Activated CD4-positive, CD25-positive, alpha-beta regulatory T cell treated with anti-CD3 and anti-CD28 coated beads, Interleukin-2, amount 50 U/mL, for 16 hours (primary cell): Measurements from ENCODE around the gene ELL2.
A peak's percentile ranks its signal among the peaks of the same experiment; 100 is the strongest.
"Not testable (repeated sequence)": the region's sequence is repeated elsewhere in the genome, so short reads cannot be mapped to it uniquely, and the experiment has no call there.

Experiments
- DNase-seq: peaks from one replicate; pipeline ENCODE4 v3.0.0-alpha.2; 2020; ENCODE audit warnings: low read depth, low spot score

ELL2 gene

DNA sequence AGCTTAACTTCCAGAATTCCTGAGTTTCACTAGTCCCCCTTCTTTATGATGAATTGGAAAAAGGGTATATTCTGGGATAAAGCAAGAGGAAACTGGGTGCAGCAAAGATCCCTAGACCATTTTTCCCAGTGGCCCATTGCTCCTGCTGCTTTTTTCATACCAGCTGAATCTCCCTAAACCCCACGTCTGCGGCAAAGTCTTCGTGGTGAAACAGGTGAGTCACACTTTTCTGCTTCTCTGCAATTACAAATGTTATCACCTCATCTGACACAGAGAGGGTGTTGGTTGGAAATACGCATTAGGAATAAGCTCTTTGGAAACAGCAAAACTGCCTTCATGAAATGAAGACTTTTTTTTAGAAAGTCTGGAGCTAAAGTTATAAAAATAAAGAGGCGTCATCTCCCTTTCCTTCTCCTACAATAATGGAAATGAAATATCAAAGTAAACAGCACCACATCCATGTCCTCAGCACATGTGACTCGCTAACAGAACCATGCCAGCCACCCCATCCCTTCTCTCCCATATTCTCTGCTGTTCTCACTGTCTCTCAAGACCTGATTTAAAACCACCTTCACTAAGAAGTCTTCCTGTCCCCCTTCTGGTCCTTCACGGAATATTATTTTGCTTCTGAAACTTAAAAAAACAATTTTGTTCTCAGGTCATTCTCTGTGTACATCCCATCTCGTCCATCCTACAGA is 99.6 kb downstream of the ELL2 start:
- no peak for DNase-seq

DNA sequence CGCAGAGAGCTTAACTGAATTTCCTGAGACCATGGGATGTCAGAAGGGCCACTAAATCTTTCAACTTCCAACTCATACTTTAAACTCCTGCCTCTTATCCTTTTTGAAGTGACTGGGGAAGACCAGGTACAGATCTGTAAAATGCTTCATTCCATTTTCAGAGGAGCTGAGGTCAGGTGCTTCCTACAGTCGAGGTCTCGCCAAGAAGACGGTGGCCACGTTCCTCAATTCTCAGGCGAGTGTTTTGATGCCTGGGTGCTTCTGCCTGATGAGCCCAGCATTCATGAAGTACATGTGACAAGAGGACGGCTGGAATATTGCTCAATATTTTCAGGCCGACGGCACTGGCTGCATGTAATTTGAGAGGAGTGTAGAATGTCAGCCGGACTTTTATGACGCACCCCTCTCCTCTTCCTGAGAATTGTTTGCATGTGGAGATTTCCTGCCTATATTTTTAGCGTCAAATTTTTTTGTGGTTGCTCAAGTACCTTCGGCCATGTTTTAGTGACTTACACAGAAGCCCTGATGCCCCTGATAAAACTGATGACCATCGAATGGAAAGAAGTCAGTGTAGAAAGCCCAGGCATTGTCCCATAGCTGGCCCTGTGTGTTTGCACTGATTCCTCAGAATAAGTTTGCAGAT is 100.3 kb downstream of the ELL2 start:
- no peak for DNase-seq

DNA sequence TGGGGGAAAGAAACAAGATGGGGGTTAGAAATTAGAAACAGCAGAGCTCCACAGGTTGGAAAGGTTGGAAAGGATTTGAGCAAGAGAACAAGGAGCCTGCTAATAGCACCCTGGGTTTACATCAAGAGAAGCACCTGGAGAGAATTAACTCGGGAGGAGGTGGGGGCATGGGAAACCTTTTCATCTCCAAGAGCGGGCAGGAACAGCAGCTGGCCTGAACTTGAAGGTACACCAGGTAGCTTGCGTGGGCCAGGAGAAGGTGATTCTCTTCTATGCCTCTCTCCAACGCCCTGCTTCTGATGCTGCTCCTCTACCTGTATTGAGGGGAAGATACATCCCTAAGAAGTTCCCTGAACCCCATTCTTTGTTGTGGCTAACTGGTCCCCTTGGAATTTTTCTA is 102.0 kb downstream of the ELL2 start:
- no peak for DNase-seq

DNA sequence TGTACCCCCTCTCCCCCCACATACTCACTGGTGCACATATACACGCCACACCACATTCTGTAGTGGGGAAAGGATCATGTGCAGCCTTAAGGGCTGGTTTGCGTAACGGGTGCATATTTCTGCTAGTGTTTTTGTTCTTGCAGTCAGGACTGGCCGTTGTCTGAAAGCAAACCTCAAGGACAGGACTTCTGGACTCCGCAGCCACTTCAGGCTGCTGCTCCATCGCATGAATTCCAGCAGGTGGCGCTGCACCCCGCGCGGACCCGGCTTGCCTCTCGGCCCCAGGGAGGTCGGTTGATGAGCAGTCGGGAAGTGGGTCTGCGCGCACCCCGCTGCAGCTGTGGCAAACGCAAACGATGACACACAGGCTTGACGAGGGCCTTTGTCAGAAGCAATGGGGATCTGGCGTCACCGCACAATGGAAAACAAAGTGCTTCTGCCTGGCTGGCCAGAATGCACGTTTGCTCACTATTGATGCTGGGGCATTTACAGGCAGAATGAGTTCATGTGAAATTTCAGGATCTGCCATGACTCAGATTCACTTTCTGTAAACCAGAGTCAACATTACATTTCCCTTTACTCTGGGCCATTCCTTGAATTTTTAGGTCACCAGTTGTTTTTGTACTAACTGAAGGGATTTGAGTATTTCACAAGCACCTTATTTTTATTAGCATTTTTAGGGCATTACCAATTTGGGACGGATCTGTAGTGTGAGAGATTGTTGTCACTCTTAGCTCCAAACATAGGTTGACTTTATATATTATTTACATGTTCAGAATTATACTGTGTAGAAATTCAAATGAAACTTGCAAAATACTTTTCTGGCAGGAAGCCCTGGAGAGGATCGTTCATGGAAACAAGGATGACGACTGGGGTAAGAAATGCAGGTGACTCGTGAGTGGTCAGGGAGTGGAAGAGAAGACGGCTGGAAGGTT is 102.7 kb downstream of the ELL2 start:
- peak; percentile 76 for DNase-seq

DNA sequence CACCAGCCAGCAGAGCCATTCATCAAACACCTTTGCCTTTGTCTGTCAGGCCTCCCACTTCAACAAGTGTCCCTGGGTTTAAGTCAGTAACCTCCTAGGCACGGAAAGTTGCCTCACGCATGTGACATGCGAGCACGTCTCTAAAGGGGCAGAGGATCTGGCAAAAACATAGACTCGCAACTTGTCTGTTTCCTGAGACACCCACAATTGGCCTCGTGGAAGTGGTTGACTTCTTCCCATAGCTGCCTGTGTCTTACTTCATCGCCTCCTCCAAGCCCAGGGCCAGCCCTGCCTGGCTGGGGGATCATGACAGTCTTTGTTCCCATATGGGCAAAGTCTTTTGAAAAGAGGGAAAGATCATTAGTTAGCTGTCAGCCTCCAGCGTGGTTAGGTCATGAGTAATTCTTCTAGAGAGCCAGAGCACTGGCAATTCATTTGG is 103.6 kb downstream of the ELL2 start:
- DNase-seq, result no peak

DNA sequence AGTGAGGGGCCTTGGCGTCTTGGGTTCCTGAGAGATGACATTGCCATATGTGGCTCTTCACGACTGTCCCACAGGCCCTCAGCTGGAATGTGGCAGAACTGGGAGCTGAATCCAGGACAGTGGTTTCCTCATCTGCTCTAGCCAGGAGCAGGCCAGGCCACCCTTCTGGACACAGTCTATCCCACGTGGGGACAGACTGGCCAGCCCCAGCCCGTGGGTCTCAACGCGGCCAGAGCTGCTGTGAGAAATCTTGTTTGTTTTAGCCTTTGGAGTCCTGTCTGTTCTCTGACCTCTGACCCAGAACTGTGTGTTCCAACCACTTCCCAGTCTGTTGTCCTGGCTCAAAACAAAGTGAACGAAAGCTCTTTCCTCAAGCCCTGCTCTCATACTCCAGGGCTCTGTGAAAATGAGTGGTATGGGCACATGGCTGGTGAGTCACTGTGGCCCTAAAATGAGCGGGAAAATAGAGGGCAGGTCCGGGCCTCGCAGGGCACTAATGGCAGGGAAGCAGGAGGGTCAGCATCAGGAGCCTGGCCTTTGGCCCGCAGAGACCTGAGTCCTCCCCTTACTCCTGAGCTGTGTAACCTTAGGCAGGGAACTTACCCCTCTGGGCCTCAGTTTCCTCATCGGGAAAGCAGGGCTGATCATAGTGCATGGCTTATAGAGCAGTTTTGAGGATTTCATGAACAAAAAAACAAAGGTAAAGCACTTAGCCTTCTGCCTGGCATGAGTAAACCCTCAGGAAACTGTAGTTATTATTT is 104.3 kb downstream of the ELL2 start:
- no peak for DNase-seq

DNA sequence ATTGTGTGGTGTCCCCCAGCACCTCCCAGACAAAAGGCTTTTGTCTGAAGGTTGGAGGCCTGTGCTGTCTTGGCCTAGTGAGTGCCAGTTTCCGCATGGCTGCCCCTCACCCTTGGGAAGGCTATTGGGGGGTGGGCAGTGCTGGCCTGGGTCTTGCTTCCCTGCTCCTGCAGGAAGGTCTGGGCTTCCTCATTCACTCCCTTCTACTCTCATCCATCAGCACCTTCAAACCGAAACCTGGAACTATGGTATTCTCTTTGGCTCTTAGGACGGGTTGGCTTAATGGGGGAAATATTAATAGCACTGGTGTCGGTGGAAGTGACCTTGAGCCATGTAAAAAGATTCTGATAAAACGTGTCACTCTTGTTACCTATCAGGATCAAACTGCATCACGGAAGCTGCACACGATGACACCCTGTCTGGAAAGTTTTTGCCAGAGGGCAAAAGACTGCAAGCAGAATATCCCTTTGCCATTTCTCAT is 105.1 kb downstream of the ELL2 start:
- no peak for DNase-seq

DNA sequence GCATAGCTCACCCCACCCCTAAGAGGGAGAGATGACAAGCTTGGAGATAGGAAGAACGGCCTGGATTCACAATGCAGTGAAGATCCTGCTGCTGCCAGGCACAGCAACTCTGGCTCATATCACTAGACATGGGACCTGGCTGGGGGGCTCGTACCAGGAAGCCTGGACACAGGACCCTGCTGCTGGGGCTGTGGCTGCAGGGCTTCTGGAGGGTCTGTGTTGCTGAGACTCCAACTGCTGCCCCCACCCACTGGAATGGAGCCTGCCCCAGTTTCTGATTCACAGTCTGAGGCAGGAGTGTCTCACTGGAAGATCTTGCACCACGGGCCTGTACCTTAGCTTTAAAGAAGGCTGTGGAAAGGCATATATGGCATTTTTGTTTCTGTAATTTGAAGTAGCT is 108.2 kb downstream of the ELL2 start:
- DNase-seq, result no peak

DNA sequence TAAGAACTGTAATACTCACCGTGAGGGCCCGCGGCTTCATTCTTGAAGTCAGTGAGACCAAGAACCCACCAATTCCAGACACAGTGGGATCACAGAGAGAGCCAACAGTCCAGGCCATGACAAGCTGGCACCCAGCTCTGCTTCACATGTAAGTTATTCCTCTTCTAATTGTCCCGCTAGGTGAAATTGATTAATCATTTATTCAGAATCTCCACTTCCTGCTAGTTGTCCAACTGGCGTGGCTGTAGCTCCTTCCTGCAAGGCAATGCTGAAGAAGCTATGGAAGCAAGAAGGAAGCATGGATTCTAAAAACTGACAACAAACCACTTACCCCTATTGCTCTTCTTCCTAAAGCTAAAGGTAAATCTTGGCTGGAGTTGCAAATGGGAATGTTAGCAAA is 109.1 kb downstream of the ELL2 start:
- no peak for DNase-seq

DNA sequence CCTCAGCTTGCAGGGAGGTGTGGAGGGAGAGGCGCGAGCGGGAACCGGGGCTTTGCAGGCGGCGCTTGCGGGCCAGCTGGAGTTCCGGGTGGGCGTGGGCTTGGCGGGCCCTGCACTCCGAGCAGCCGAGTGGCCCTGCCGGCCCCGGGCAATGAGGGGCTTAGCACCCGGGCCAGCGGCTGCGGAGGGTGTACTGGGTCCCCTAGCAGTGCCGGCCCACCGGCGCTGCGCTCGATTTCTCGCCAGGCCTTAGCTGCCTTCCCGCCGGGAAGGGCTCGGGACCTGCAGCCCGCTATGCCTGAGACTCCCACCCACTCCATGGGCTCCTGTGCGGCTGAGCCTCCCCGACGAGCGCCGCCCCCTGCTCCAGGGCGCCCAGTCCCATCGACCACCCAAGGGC is 110.5 kb downstream of the ELL2 start:
- not testable (repeated sequence) for DNase-seq

DNA sequence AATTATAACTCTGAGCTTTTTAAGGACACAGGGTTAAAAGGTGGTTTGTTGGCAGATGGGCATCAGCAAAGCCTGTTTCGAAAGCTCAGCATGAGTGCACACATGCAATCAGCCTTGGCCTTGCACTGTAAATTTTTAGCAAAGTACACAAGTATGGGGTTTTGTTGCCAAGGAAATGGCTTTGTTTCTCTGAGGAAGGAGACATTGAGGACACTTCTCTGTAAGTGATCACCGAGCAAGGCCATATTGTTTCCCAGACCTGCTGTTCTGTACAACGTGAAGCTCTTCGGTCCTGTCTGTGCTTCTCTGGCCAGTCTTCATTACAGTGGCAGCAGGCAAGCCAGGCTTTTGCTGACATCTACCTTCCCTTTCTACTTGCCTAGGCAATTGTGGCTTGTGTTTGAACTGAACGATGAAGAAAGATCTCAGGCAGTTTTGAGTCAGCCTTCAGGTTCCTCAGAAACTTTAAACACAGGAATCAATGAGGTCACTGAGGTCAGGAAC is 111.2 kb downstream of the ELL2 start:
- no peak for DNase-seq

DNA sequence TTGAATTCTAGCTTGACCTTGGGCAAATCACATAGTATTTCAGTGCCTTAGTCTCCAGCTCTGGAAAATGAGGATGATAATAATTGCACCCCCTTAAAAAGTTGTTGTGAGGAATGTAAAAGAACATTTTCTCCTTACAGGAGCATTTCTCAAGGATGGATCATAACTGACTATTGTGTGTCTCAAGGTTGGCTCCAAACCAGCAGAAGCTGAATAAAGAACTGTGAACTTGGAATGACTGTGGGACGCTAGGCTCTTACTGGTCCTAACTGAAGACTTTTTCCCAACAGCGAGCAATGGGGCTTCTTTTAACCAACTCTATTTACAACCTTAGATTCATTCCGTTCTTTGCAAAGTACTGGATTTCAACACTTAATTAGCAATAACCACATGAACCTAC is 113.0 kb downstream of the ELL2 start:
- DNase-seq, result no peak

DNA sequence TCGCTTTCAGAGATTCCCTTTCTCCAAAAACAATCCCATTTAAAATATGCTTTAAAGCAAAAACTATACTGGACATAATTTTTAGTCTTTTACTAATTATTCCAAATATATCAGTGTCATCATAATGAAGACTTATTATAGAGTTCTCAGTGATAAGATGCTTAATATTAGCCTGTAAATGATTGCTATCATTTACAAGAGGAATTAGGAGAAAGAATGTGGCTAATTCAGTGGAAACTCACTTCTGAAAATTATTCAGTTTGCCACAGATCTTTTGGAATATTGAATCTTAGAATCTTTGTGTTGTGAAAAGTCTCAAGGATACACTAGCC is 114.4 kb downstream of the ELL2 start:
- no peak for DNase-seq

DNA sequence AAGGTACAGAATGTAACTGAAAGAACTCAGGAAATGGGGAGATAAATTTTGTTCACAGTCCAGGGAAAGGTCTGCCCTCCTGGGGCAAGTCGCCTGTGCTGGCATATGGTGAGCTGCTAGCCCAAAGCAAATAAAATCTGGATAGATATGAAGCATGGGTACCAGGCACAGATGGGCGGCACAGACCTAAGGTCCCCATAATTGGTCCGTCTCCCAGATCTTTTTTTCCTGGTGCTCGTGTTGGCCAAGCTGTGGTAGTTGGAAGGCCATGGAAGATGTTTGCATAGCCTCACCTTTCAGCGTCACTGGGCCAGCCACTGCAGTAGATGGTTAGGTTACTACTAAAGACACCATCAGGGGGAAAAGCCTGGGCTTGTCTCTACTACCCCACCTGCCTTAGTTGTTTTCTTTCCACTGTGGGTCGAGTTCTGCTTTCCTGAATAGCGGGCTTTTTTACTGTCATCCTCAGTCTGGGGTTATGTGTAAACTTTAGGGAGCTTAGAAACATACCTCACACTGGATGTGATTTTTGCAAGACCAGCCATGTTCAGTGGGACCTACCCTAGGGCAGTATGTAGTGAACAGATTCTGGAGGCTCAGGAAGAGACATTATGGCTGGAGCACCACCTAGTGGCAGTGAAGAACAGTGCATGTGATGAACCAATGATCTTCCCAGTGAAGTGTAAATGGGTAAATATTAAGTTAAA is 114.9 kb downstream of the ELL2 start:
- peak; percentile 46 for DNase-seq

DNA sequence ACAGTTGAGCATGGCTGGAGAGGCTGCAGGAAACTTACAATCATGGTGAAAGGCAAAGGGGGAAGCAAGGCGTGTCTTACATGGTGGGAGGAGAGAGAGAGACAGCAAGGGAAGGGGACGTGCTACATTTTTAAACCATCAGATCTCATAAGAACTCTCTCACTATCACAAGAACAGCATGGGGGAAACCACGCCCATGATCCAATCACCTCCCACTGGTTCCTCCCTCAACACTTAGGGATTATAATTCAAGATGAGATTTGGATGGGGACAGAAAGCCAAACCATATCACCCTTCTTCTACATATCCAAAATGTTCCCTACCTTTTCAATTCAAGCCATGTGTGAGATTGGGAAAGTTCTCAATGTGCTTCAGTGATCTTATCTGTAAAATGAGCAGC is 116.3 kb downstream of the ELL2 start:
- DNase-seq, result no peak

DNA sequence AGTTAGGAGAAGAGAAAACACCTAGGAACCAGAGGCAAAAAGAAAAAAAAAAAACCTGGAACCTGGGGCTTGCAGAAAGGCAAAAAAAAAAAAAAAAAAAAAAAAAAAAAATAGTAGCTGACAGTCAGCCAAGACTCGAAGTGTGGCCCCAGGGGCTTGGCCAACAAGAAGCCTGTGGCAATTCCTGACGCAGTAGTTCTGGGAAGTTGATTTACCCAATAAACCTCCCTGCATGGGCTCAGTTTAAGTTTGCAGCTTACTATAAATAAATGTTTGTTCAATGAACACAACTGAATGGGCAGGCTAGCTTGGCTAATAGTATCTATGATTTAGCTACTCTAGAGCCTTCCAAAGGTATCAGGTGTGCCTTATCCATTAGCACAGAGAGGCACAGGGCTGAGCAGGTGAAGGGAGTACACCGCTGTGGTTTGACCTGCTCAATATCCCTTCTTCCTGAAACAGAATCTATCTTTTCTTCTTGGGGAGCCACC is 117.9 kb downstream of the ELL2 start:
- no peak for DNase-seq

DNA sequence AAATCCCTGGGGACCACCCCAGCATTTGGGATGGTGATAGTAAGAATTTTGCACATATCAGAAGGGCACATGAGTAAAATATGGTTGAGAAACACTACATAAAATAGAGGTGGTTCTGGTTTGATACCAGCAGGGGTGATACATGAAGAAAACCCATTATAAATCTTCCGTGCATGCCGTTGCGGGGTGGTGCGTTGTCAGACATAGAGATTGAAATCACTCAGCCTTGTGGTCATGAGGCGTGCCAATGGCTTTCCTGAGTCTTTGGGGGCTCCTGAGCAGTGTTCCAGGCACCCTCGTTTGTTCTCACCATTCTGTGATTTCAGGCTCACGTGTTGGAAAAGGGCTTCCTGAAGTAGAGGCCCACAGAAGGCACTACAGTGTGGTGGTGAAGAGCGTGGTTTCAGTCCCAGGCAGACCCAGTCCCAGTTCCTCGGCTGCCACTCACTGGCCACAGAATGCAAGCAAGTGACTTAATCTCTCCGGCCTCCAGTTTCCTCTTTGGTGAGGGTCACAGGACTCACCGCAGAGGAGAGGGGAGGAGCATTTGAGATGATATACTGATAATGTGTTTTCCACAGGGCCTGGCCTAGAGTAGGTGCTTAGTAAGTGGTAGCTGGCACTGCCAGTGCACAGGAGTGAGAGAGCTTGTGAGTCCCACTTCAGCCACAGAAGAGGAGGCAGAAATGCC is 118.7 kb downstream of the ELL2 start:
- peak; percentile 15 for DNase-seq

DNA sequence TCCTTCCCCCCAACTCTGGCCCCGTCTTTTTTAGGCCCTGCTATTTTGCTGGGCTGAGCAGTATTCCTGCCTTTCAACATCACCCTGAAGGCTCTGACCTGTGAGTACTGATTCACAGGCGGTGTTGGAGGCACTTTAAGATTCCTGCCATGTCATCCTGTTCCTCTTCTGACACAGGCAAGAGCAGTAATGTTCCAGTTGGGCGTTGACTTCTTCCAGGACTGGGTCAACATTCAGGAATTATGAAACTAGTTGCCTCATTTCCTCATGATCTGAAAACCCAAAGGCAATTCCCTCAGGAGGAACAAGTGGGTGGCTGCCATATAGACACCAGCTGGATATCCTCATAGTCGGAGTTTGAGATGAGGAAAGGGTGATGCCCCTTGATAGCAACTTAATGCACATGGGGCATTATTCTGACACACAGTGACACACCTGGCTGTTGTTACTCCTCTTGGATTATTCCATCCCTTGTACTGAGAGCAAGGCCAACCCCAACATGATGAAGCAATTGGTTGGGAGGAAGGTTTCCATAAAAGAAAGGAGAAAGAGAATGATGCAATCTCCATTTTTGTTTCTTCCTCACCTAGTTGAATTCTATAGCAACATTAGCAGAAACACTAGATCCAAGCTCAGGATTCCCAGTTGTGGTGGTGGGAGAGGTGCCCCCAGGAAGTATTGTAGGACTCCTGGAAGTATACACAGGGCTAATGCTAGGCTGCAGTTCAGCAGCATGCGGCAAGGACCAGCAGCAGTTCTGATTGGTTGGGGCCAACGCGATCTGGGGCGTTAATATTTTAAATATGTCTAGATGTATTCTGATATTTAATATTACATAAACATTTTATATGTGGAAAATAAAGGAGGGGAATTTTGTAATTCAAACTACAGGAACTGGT is 119.5 kb downstream of the ELL2 start:
- DNase-seq, result no peak
